ENCODE measurements around the gene NAV2.
"Not testable (repeated sequence)": the region's sequence is repeated elsewhere in the genome, so short reads cannot be mapped to it uniquely, and the experiment has no call there.

NAV2 gene

GRCh38 chr11:19924716-19925115 is 212.1 kb downstream of the NAV2 start:
- DNase-seq (ENCODE audit: low read depth), result no peak

GRCh38 chr11:19927403-19927802 is 214.8 kb downstream of the NAV2 start:
- not testable (repeated sequence) for DNase-seq (ENCODE audit: low read depth)

GRCh38 chr11:19929147-19929546 is 216.5 kb downstream of the NAV2 start:
- DNase-seq (ENCODE audit: low read depth), result no peak

- DNase-seq (ENCODE audit: low read depth), result no peak
Measured at GRCh38 chr11:19929655-19930054, 217.0 kb downstream of the NAV2 start.

- DNase-seq (ENCODE audit: low read depth), result no peak
Measured at GRCh38 chr11:19931141-19931770, 218.6 kb downstream of the NAV2 start.

GRCh38 chr11:19931771-19932369 is 219.2 kb downstream of the NAV2 start:
- no peak for DNase-seq (ENCODE audit: low read depth)

GRCh38 chr11:19933132-19933735 is 220.6 kb downstream of the NAV2 start:
- DNase-seq (ENCODE audit: low read depth), result no peak

- DNase-seq (ENCODE audit: low read depth), result no peak
Measured at GRCh38 chr11:19933801-19934488, 221.3 kb downstream of the NAV2 start.

- DNase-seq (ENCODE audit: low read depth), result peak; percentile 78
Measured at GRCh38 chr11:19934828-19935259, 222.2 kb downstream of the NAV2 start.

GRCh38 chr11:19935507-19935906 is 222.9 kb downstream of the NAV2 start:
- DNase-seq (ENCODE audit: low read depth), result peak; percentile 69

GRCh38 chr11:19936461-19936860 is 223.8 kb downstream of the NAV2 start:
- no peak for DNase-seq (ENCODE audit: low read depth)

GRCh38 chr11:19938169-19938856 is 225.7 kb downstream of the NAV2 start:
- no peak for DNase-seq (ENCODE audit: low read depth)

- no peak for DNase-seq (ENCODE audit: low read depth)
Measured at GRCh38 chr11:19938866-19939265, 226.2 kb downstream of the NAV2 start.

GRCh38 chr11:19939415-19939929 is 226.8 kb downstream of the NAV2 start:
- no peak for DNase-seq (ENCODE audit: low read depth)

GRCh38 chr11:19940831-19941230 is 228.2 kb downstream of the NAV2 start:
- DNase-seq (ENCODE audit: low read depth), result no peak

GRCh38 chr11:19946681-19947080 is 234.0 kb downstream of the NAV2 start:
- DNase-seq (ENCODE audit: low read depth), result no peak

- no peak for DNase-seq (ENCODE audit: low read depth)
Measured at GRCh38 chr11:19947537-19948114, 235.0 kb downstream of the NAV2 start.

- DNase-seq (ENCODE audit: low read depth), result no peak
Measured at GRCh38 chr11:19949606-19950005, 237.0 kb downstream of the NAV2 start.

- DNase-seq (ENCODE audit: low read depth), result peak; percentile 33
Measured at GRCh38 chr11:19951558-19952115, 239.0 kb downstream of the NAV2 start.

GRCh38 chr11:19952116-19952605 is 239.5 kb downstream of the NAV2 start:
- DNase-seq (ENCODE audit: low read depth), result no peak

GRCh38 chr11:19952911-19953310 is 240.3 kb downstream of the NAV2 start:
- no peak for DNase-seq (ENCODE audit: low read depth)

Data from HS-5 (cell line).